Frontal cortex (tissue), 4 donors: ENCODE results near the gene PCNX2. TPM values are rescaled to one million over a fixed set of nuclear protein-coding genes. Genes with fewer than 3 reads are reported as not detected.

ENCODE experiments used
- DNase-seq, 2 donors: peaks; one replicate each; pipeline ENCODE4 v3.0.0; 2012; ENCODE audit warnings: low spot score in 2 of 2
- FAIRE-seq: peaks from 2 replicates; lab custom pipeline; 2012; peaks lifted over from hg19 to GRCh38; lab: Jason Lieb, UNC
- total RNA-seq: library from RNA; depleted of rRNA; stranded (reverse); fragments of >200 nt; gene quantifications from one replicate; pipeline ENCODE4 v1.2.3, GENCODE V29; 2014
- donor health status: control.
- donor health status: control.
- donor health status: control.

Gene PCNX2
- total RNA-seq, 1 donor from 2014 or later = 228 TPM

- no peak for FAIRE-seq
- DNase-seq = no peak
These were observed 17.6 kb downstream of the PCNX2 start for GRCh38 chr1:233277637-233278606.

- no peak for FAIRE-seq
- DNase-seq = no peak
These were observed 25.9 kb downstream of the PCNX2 start for GRCh38 chr1:233269656-233270055.

GRCh38 chr1:233268389-233269022 is 27.0 kb downstream of the PCNX2 start:
- DNase-seq (no peak), FAIRE-seq (no peak)

- DNase-seq = no peak
- no peak for FAIRE-seq
These were observed 33.8 kb downstream of the PCNX2 start for GRCh38 chr1:233261695-233262094.

DNA sequence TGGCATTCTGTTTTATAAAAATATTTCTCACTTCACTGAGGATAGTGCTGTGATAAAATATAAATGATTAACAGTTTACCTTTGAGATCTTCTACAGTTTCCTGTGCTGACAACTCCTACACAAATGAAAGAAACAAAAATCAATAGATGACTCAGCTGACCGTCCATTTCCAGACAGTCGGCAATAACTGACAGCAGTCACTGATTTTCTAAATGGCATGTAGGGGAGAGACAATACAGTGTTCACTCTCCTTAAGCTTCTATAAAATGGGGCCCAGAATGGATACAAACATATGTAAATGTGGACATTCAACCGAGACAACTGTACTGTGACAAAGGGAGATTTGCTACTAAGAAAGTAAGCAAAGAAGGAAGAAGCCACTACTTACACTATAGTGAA is 34.3 kb downstream of the PCNX2 start:
- FAIRE-seq (no peak), DNase-seq (no peak)

GRCh38 chr1:233257786-233258185 is 37.7 kb downstream of the PCNX2 start:
- DNase-seq = no peak
- FAIRE-seq = no peak

DNA sequence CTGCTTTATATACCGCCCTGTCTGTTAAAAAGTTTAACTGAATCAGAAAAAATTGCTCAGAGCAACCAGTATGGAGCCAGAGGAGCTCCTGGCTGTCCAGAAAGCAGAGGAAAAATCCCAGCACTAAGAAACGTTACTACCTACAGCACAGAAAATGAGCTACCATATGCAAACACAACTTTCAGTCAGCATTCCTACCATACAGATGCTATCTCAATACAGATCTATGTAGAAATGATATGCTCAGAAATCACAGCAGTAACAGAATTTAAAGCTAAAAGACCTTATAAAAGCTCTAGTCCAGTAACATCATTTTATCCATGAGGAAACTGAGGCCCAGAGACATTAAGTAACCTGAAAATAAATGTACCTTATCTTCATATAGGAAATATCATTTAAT is 38.7 kb downstream of the PCNX2 start:
- no peak for DNase-seq
- no peak for FAIRE-seq

DNA sequence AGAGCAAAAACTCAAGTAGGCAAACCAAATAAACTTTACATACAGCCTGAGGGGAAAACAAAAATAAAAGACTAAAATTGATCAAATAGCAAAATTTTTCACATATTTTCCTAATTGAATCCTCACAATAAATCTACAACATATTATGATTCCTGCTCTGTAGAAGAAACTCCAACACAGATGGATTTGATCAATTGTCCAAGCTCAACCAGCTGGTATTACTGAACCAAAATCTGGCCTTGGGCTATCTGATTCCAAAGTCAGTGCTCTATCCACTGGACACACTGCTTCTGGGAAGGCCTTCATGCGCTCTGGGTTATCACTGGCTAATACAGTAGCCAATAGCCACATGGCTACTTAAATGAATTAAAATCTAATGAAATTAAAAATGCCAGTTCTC is 39.3 kb downstream of the PCNX2 start:
- no peak for FAIRE-seq

GRCh38 chr1:233255145-233255544 is 40.4 kb downstream of the PCNX2 start:
- DNase-seq (no peak), FAIRE-seq (no peak)

More for the DNA sequence above, 39.3 kb downstream of the PCNX2 start:
- DNase-seq = no peak

- DNase-seq (no peak), FAIRE-seq (no peak)
These were observed 41.6 kb downstream of the PCNX2 start for GRCh38 chr1:233253832-233254331.

- DNase-seq (no peak), FAIRE-seq (no peak)
These were observed 42.2 kb downstream of the PCNX2 start for GRCh38 chr1:233253231-233253831.

DNA sequence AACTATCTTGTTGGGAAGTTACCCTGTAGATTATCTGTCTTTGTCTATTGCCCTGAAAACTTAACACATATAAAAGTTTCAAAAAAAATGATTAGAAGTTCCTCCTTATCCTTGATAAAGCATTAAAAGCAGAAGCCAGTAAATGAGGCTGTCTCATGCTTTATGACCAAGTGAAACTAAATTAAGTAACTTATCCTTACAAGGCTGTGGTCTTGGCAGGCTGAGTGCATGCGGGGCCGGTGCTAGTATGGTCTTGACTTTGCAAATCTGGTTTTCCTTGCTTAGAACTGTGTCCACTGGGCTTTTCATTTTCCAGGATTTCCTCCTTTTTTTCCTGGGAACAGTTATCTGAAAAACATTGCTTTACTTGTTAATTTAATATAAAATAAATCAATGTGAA is 43.1 kb downstream of the PCNX2 start:
- FAIRE-seq (no peak), DNase-seq (no peak)

DNA sequence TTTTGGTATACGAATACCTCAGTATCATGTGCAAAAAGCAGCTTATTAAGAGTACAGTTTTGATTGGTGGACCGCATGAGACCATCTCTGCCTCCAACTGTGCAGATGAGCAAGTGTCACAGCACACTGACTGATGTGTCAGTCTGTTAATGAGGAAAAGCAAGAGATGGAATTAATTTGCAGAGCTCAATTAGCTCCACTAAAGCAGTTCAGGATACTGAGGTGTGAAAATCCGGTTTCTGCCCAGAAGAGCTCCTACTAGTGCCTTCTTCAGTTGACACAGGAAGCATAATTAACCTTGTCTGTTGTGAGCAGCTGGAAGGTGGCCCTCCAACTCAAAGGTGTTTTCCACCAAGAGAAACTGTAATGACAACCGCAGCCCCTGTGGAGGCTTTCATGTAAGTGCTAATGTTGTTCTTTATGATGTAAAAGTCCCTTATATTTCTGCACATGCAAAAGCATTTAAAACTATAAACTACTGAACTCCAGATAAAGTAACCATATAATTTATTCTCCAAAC is 44.3 kb downstream of the PCNX2 start:
- FAIRE-seq (no peak), DNase-seq (no peak)

DNA sequence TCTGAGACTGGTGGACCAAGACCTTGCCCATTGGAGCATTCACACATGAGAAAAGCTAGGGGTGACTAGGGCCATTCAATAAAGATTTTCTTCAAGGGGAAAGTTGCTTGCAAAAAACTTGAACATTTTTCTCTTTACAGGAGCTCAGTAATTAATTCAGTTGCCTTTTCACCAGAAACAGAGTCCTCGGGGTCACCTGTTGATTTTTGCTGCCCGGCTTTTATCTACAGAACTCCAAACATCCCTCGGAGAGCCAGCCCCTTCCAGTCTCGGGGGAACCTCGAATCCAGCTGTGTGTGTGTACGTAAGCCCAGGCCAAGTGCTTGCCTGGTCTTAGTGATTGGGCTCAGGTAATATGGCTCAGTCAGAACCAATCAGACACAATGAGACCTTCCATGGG is 47.5 kb downstream of the PCNX2 start:
- FAIRE-seq = no peak
- no peak for DNase-seq

DNA sequence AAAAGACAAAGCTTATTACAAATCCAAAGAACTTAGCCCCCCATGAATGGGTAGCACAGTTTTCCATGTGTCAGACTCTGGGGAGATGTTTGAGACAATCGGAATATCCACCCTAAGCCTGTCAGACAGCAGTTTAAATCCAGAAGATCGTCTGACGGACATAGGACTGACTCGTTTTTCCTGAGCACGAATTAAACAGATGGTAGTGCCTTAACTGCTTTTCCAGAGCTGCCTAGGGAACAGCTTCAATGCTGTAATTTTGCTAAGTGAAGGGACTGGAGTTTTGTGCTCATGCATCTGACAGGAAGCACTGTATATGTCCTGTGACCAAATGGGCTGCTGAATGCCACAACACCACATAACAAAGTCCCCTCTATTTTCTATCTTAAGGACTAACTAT is 48.6 kb downstream of the PCNX2 start:
- DNase-seq (no peak), FAIRE-seq (no peak)

GRCh38 chr1:233245191-233245765 is 50.2 kb downstream of the PCNX2 start:
- no peak for DNase-seq
- no peak for FAIRE-seq

- DNase-seq (no peak), FAIRE-seq (no peak)
These were observed 51.3 kb downstream of the PCNX2 start for GRCh38 chr1:233244183-233244582.

- no peak for FAIRE-seq
- no peak for DNase-seq
These were observed 52.6 kb downstream of the PCNX2 start for GRCh38 chr1:233242827-233243483.

- no peak for FAIRE-seq
These were observed 53.8 kb downstream of the PCNX2 start for GRCh38 chr1:233241759-233242158.

More at GRCh38 chr1:233241759-233242158, 53.8 kb downstream of the PCNX2 start:
- DNase-seq = no peak
